Measurements from ENCODE around the gene ACO1.

The ACO1 gene

GRCh38 chr9:32394381-32395049, 10.1 kb downstream of the ACO1 start:
- TF ChIP-seq, protein P1, sequence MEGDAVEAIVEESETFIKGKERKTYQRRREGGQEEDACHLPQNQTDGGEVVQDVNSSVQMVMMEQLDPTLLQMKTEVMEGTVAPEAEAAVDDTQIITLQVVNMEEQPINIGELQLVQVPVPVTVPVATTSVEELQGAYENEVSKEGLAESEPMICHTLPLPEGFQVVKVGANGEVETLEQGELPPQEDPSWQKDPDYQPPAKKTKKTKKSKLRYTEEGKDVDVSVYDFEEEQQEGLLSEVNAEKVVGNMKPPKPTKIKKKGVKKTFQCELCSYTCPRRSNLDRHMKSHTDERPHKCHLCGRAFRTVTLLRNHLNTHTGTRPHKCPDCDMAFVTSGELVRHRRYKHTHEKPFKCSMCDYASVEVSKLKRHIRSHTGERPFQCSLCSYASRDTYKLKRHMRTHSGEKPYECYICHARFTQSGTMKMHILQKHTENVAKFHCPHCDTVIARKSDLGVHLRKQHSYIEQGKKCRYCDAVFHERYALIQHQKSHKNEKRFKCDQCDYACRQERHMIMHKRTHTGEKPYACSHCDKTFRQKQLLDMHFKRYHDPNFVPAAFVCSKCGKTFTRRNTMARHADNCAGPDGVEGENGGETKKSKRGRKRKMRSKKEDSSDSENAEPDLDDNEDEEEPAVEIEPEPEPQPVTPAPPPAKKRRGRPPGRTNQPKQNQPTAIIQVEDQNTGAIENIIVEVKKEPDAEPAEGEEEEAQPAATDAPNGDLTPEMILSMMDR (IDR thresholded peaks at IDR 0.05; ENCODE audit: low read depth, low read length): no peak
- H3K4me3 ChIP-seq (ENCODE audit: low read depth, low read length): no peak overlapping the region

DNA sequence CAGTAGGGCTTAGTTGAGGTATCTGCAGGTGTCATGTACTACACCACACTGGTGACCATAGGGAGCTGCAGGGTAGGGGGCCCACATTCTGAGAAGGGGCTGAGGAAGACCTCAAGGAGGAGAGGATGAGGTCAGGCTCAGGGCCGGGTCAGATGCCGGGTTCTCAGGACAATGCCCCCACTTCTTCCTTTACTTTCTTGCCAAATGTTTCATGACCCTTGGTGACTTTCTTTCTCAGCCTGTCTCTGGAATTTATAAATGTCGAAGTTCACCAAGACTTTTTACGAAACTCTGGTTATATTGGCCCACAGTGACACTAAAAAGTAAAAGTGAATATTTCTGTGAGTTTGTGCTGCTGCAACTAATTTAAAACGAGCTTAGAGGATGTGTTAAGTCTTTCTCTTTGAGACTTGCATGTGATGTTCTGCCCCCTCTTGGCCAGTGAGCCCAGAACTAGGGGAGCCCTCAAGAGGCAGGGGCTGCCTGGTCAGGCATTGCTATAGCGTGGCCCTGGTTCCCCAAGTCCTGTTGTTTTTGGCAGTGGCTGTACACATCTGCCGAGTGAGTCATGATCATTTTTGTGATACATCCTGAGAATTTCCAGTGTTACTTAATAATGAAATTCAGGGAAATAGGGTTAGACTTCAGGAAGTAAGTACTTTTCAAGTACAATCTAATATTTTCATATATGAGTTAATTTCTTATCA, 11.2 kb downstream of the ACO1 start:
- H3K4me3 ChIP-seq (ENCODE audit: low read depth, low read length): no peak overlapping the region

GRCh38 chr9:32398207-32398606, 13.8 kb downstream of the ACO1 start:
- TF ChIP-seq, protein P1 (IDR thresholded peaks at IDR 0.05; ENCODE audit: low read depth, low read length): no peak

More for the DNA sequence above, 11.2 kb downstream of the ACO1 start:
- TF ChIP-seq, protein P1 (IDR thresholded peaks at IDR 0.05; ENCODE audit: low read depth, low read length): no peak

GRCh38 chr9:32399110-32399815, 14.8 kb downstream of the ACO1 start:
- TF ChIP-seq, protein P1 (IDR thresholded peaks at IDR 0.05; ENCODE audit: low read depth, low read length): no peak
- H3K4me3 ChIP-seq (ENCODE audit: low read depth, low read length): no peak overlapping the region

More at GRCh38 chr9:32398207-32398606, 13.8 kb downstream of the ACO1 start:
- no peak overlapping the region for H3K4me3 ChIP-seq (ENCODE audit: low read depth, low read length)

GRCh38 chr9:32401488-32401887, 17.0 kb downstream of the ACO1 start:
- no peak overlapping the region for H3K4me3 ChIP-seq (ENCODE audit: low read depth, low read length)
- TF ChIP-seq, protein P1 (IDR thresholded peaks at IDR 0.05; ENCODE audit: low read depth, low read length): no peak

GRCh38 chr9:32403567-32404260, 19.3 kb downstream of the ACO1 start:
- TF ChIP-seq, protein P1 (IDR thresholded peaks at IDR 0.05; ENCODE audit: low read depth, low read length): no peak

More at GRCh38 chr9:32403567-32404260, 19.3 kb downstream of the ACO1 start:
- H3K4me3 ChIP-seq (ENCODE audit: low read depth, low read length): no peak overlapping the region

Measured in WI38 (cell line).